DOHH2 (cell line): ENCODE results near the gene PYGM.

Source experiments
- H3F3A ChIP-seq: fragments of 200-600 bp; sonication (generic), shearing (Covaris generic); 2 replicates; pipeline ENCODE4 v1.6.0; 2016; ENCODE audit warnings: antibody characterized with exemption, mild to moderate bottlenecking; ENCODE audit not compliant: control insufficient read depth, insufficient read depth
- H3K27ac ChIP-seq: fragments of 200-600 bp; sonication (generic); 2 replicates; pipeline ENCODE4 v1.5.1; 2014; ENCODE audit warnings: low read depth, mild to moderate bottlenecking, low read length, moderate library complexity
- H3K27me3 ChIP-seq: fragments of 200-600 bp; sonication (generic); 2 replicates; pipeline ENCODE4 v1.6.1; 2014; ENCODE audit warnings: mild to moderate bottlenecking, low read length, mixed read lengths; ENCODE audit not compliant: control insufficient read depth
- H3K36me3 ChIP-seq: fragments of 200-600 bp; sonication (generic); 2 replicates; pipeline ENCODE4 v1.6.1; 2014; ENCODE audit warnings: mild to moderate bottlenecking, low read length, moderate library complexity, mixed read lengths; ENCODE audit not compliant: control insufficient read depth
- H3K4me1 ChIP-seq: fragments of 200-600 bp; sonication (generic); 2 replicates; pipeline ENCODE4 v1.6.1; 2014; ENCODE audit warnings: mild to moderate bottlenecking, low read length, mixed read lengths; ENCODE audit not compliant: control insufficient read depth
- H3K4me2 ChIP-seq: fragments of 200-600 bp; sonication (generic); 2 replicates; pipeline ENCODE4 v1.6.0; 2014; ENCODE audit warnings: mild to moderate bottlenecking, low read length, moderate library complexity
- H3K4me3 ChIP-seq: fragments of 200-600 bp; sonication (generic); 2 replicates; pipeline ENCODE4 v1.5.1; 2014; ENCODE audit warnings: mild to moderate bottlenecking, low read length, mixed read lengths
- H3K79me2 ChIP-seq: fragments of 200-600 bp; sonication (generic); 2 replicates; pipeline ENCODE4 v1.6.1; 2014; ENCODE audit warnings: mild to moderate bottlenecking, low read length, mixed read lengths; ENCODE audit not compliant: control insufficient read depth
- H3K9me2 ChIP-seq: fragments of 200-600 bp; sonication (generic); replicated peaks from 2 replicates; pipeline ENCODE4 v1.6.1; 2014; ENCODE audit warnings: mild to moderate bottlenecking, low read length, mixed read lengths; ENCODE audit not compliant: control insufficient read depth
- H3K9me3 ChIP-seq: fragments of 200-600 bp; sonication (generic); 2 replicates; pipeline ENCODE4 v1.6.1; 2014; ENCODE audit warnings: antibody characterized with exemption, low read length, mixed read lengths; ENCODE audit not compliant: control insufficient read depth, insufficient read depth
- H4K20me1 ChIP-seq: fragments of 200-600 bp; sonication (generic); 2 replicates; pipeline ENCODE4 v1.6.0; 2014; ENCODE audit warnings: low read depth, mild to moderate bottlenecking, antibody characterized with exemption, low read length, moderate library complexity; ENCODE audit not compliant: control insufficient read depth, insufficient read depth
- CTCF ChIP-seq: fragments of 200-600 bp; sonication (generic); IDR thresholded peaks from one replicate; pipeline ENCODE4 v1.5.1; 2014; ENCODE audit warnings: antibody characterized with exemption, mild to moderate bottlenecking, low read depth, low read length; ENCODE audit not compliant: poor library complexity, severe bottlenecking
- EZH2phosphoT487 ChIP-seq: fragments of 200-600 bp; sonication (generic); IDR thresholded peaks from 2 replicates; pipeline ENCODE4 v1.6.1; 2017; ENCODE audit warnings: borderline replicate concordance, mild to moderate bottlenecking, antibody characterized with exemption, low read length, moderate library complexity, mixed read lengths

PYGM gene

GRCh38 chr11:64801561-64802369 is 42.0 kb upstream of the PYGM start:
- Histone ChIP-seq H3F3A (peaks cover 19% of the 10 kb centered on the region), H3K9me2 (no peaks in the 10 kb centered on the region), H3K27me3 (no peaks in the 10 kb centered on the region), H3K27ac (peak overlapping the region; percentile 86), H4K20me1 (no peaks in the 10 kb centered on the region), H3K9me3 (no peaks in the 10 kb centered on the region), H3K4me2 (peak overlapping the region; percentile 96), H3K36me3 (peaks cover 79% of the 10 kb centered on the region), H3K4me1 (peaks cover 46% of the 10 kb centered on the region), H3K4me3 (peak overlapping the region; percentile 99), H3K79me2 (peaks cover 19% of the 10 kb centered on the region)
- TF ChIP-seq EZH2phosphoT487 (no peak), CTCF (peak; percentile 14)

- Histone ChIP-seq H3K27ac (peak overlapping the region; percentile 86), H3K9me2 (no peaks in the 10 kb centered on the region), H3F3A (peaks cover 19% of the 10 kb centered on the region), H3K4me3 (peak overlapping the region; percentile 99), H3K4me1 (peaks cover 46% of the 10 kb centered on the region), H3K9me3 (no peaks in the 10 kb centered on the region), H3K36me3 (peaks cover 80% of the 10 kb centered on the region), H3K27me3 (no peaks in the 10 kb centered on the region), H3K79me2 (peaks cover 19% of the 10 kb centered on the region), H3K4me2 (peak overlapping the region; percentile 96), H4K20me1 (no peaks in the 10 kb centered on the region)
- TF ChIP-seq EZH2phosphoT487 (no peak), CTCF (no peak)
Observed at GRCh38 chr11:64801158-64801464, 41.3 kb upstream of the PYGM start.

- peak overlapping the region; percentile 99 for H3K4me3 ChIP-seq
- H3K4me2 ChIP-seq, result peak overlapping the region; percentile 96
- peak overlapping the region; percentile 86 for H3K27ac ChIP-seq
- TF ChIP-seq EZH2phosphoT487, result no peak
- no peak for TF ChIP-seq CTCF
- H3K9me2 ChIP-seq, result no peaks in the 10 kb centered on the region
- no peaks in the 10 kb centered on the region for H3K9me3 ChIP-seq
- peaks cover 19% of the 10 kb centered on the region for H3F3A ChIP-seq
- H4K20me1 ChIP-seq, result no peaks in the 10 kb centered on the region
- peaks cover 77% of the 10 kb centered on the region for H3K36me3 ChIP-seq
- peaks cover 19% of the 10 kb centered on the region for H3K79me2 ChIP-seq
- no peaks in the 10 kb centered on the region for H3K27me3 ChIP-seq
- H3K4me1 ChIP-seq, result peaks cover 46% of the 10 kb centered on the region
Observed at GRCh38 chr11:64800303-64801157, 40.8 kb upstream of the PYGM start.
